Measurements from ENCODE around the gene CPLANE2.

Gene CPLANE2

GRCh38 chr1:16256478-16256877 lies 19.5 kb upstream of the CPLANE2 start:
- TF ChIP-seq, protein P1, sequence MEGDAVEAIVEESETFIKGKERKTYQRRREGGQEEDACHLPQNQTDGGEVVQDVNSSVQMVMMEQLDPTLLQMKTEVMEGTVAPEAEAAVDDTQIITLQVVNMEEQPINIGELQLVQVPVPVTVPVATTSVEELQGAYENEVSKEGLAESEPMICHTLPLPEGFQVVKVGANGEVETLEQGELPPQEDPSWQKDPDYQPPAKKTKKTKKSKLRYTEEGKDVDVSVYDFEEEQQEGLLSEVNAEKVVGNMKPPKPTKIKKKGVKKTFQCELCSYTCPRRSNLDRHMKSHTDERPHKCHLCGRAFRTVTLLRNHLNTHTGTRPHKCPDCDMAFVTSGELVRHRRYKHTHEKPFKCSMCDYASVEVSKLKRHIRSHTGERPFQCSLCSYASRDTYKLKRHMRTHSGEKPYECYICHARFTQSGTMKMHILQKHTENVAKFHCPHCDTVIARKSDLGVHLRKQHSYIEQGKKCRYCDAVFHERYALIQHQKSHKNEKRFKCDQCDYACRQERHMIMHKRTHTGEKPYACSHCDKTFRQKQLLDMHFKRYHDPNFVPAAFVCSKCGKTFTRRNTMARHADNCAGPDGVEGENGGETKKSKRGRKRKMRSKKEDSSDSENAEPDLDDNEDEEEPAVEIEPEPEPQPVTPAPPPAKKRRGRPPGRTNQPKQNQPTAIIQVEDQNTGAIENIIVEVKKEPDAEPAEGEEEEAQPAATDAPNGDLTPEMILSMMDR (IDR thresholded peaks at IDR 0.05; ENCODE audit: control insufficient read depth, extremely low read depth, insufficient read depth): no peak
- no peak for DNase-seq (ENCODE audit: low read depth)
- H3K4me3 ChIP-seq (ENCODE audit: low read depth, low read length): no peak overlapping the region

DNA sequence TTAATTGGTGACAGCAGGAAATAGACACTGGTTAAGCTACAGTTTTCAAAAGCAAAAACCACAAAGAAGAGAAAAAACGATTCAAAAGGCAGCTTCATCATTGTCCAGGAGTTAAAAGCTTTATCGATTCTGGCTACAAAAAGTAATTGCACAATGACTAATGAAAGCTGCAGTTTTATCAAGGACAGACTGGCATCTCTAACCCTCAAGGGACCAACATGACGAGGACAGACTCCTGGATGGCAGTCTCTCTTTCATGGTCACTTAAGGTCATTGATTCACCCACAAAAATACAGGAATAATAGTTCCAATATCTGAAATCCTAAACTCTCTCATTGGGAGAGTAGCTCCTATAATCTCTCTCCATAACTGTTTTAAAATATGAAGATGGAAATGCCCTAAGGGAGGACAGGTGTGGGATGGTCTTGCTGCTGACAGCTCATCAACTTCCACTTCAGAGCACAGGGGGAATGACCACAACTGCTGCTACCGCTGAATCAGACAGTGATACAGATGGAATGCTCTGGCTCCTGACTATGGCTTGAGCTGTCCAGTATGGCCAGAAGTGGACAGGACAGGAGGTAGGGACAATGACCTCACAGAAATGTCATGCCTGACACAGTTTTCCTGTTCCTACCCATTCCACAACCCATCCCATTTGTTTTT lies 17.4 kb upstream of the CPLANE2 start:
- DNase-seq (ENCODE audit: low read depth): no peak
- TF ChIP-seq, protein P1 (IDR thresholded peaks at IDR 0.05; ENCODE audit: control insufficient read depth, extremely low read depth, insufficient read depth): no peak
- H3K4me3 ChIP-seq (ENCODE audit: low read depth, low read length): no peak overlapping the region

GRCh38 chr1:16253332-16253922 lies 16.4 kb upstream of the CPLANE2 start:
- TF ChIP-seq, protein P1 (IDR thresholded peaks at IDR 0.05; ENCODE audit: control insufficient read depth, extremely low read depth, insufficient read depth): no peak
- H3K4me3 ChIP-seq (ENCODE audit: low read depth, low read length): no peak overlapping the region
- no peak for DNase-seq (ENCODE audit: low read depth)

DNA sequence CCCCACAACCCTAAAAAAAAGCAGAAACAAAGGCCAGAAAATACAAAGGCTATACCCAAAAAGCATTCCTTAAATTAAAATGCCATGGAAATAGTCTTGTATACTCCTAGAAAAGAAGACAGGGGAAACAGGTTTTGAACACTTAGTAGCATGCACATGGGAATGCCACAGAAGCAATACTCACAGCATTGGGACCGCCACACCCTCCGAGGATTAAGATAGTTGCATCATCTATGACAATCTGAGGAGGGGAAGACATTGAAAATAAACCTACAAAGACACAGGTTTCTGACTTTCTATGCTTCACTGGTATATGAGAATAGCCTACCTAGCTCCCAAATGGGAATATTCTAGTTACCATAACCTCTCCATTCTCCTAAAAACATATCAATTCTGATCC lies 15.9 kb upstream of the CPLANE2 start:
- DNase-seq (ENCODE audit: low read depth): no peak
- TF ChIP-seq, protein P1 (IDR thresholded peaks at IDR 0.05; ENCODE audit: control insufficient read depth, extremely low read depth, insufficient read depth): no peak
- H3K4me3 ChIP-seq (ENCODE audit: low read depth, low read length): no peak overlapping the region

DNA sequence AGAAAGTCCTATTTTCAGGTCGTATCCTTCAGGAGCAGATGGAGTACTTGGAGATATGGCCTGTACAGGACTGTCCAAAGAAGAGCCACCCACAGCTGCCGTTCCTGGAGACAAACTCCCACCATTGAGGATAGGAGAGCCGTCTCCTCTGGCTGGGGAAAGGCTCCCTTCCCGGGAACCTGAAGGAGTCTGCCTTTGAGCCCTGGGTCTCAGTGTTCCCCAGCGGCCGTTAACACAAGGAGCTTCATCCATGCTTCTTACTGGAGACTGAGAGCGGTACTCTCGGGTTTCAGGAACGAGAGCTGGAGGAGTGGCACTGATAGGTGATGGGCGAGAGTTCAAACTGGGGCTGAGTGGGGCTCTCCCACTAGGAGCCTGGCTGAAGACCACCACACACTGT lies 14.4 kb upstream of the CPLANE2 start:
- DNase-seq (ENCODE audit: low read depth): no peak
- no peak overlapping the region for H3K4me3 ChIP-seq (ENCODE audit: low read depth, low read length)
- TF ChIP-seq, protein P1 (IDR thresholded peaks at IDR 0.05; ENCODE audit: control insufficient read depth, extremely low read depth, insufficient read depth): no peak

DNA sequence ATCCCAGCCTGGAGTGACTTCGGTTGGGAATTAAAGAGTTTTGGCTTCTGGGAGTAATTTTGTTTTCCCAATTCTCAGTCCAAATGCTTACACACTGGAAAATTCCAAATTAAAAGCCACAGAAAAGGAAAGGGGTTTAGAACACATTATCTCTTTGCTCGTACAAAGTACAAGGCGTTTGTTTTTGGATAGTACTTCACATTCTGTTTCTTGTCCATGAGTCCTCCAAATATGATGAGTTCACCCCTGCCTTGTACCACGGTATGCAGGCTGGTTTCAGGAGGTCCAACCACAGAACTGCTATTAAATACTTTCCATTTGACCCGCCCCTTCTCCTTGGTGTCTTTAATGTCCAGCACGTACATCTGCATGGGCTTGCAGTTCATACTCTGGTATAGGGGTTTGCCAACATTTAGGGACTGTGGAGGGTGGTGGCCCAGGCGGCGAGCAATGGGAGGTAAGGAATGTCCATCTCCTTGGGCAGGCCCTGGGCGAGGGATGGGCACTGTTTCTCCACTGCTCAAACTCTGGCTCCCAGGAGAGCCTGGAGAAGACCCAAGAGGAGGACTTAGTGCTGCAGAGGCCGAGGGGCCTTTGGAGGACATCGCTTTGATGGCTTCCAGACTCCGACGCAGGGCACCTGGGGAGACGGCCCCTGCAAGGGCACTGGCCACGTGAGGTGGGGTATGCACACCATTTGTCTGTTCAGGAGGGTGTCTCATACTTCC lies 13.7 kb upstream of the CPLANE2 start:
- DNase-seq (ENCODE audit: low read depth): no peak
- TF ChIP-seq, protein P1 (IDR thresholded peaks at IDR 0.05; ENCODE audit: control insufficient read depth, extremely low read depth, insufficient read depth): no peak

More for the DNA sequence above, 13.7 kb upstream of the CPLANE2 start:
- H3K4me3 ChIP-seq (ENCODE audit: low read depth, low read length): no peak overlapping the region

Data from LNCaP clone FGC (cell line).